Measurements from ENCODE around the gene SLC1A2.

DNA sequence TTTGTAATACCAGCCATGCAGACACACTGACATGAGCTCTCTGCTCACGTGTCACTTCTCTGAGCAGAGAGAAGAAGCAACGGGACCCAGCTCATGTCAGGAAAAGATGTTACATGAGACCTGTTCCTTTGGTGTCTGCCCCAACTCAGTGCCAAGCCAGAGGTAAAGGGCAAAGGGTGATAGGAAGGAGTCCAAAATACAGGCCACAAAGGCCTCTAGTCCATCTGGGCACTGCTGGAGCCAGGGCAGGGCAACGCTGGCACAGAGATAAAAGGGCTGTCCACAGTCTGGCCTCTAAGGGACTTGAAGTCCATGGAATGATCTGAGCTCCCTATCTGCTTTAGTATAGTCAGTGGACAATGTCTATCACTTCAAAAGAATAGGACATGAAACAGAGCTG is 79.3 kb downstream of the SLC1A2 start:
- TF ChIP-seq ESRRG (CRISPR knock-in tag; IDR thresholded peaks at IDR 0.05) (no peak), CREB5 (CRISPR knock-in tag; IDR thresholded peaks at IDR 0.05; ENCODE audit: low read depth) (no peak), RARB (CRISPR knock-in tag; IDR thresholded peaks at IDR 0.05) (no peak), GLIS3 (CRISPR knock-in tag; IDR thresholded peaks at IDR 0.05) (no peak), ZFP3 (CRISPR knock-in tag; IDR thresholded peaks at IDR 0.05) (no peak), ZNF70 (CRISPR knock-in tag; IDR thresholded peaks at IDR 0.05) (no peak), ZFP30 (CRISPR knock-in tag; IDR thresholded peaks at IDR 0.05) (no peak), ZC3H10 (CRISPR knock-in tag; IDR thresholded peaks at IDR 0.05) (no peak), OSR1 (CRISPR knock-in tag; IDR thresholded peaks at IDR 0.05) (no peak), ISL1 (CRISPR knock-in tag; IDR thresholded peaks at IDR 0.05) (no peak)
- TF ChIP-seq, protein P1, sequence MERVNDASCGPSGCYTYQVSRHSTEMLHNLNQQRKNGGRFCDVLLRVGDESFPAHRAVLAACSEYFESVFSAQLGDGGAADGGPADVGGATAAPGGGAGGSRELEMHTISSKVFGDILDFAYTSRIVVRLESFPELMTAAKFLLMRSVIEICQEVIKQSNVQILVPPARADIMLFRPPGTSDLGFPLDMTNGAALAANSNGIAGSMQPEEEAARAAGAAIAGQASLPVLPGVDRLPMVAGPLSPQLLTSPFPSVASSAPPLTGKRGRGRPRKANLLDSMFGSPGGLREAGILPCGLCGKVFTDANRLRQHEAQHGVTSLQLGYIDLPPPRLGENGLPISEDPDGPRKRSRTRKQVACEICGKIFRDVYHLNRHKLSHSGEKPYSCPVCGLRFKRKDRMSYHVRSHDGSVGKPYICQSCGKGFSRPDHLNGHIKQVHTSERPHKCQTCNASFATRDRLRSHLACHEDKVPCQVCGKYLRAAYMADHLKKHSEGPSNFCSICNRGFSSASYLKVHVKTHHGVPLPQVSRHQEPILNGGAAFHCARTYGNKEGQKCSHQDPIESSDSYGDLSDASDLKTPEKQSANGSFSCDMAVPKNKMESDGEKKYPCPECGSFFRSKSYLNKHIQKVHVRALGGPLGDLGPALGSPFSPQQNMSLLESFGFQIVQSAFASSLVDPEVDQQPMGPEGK (CRISPR knock-in tag; IDR thresholded peaks at IDR 0.05; ENCODE audit: borderline replicate concordance), result no peak

All from SK-N-SH treated with all-trans-retinoic acid at 6 μM for 48 hours (cell line).